H9 (cell line): ENCODE measurements around the gene PRR36. TPM values are rescaled to one million over a fixed set of nuclear protein-coding genes. Genes with fewer than 3 reads are reported as not detected.

Source experiments
- DNase-seq: peaks from one replicate; pipeline ENCODE4 v3.0.0-alpha.2; 2017
- H2AFZ ChIP-seq: one replicate; pipeline ENCODE4 v1.6.1; 2013; ENCODE audit warnings: mild to moderate bottlenecking, low read length, control low read depth, moderate library complexity
- H2AK5ac ChIP-seq: 2 replicates; pipeline ENCODE4 v1.6.1; 2013; ENCODE audit warnings: low read length, control low read depth, mixed read lengths; ENCODE audit not compliant: insufficient read length
- H2BK120ac ChIP-seq: one replicate; pipeline ENCODE4 v1.6.1; 2013; ENCODE audit warnings: low read depth, mild to moderate bottlenecking, low read length, control low read depth, inconsistent platforms; ENCODE audit not compliant: poor library complexity, severe bottlenecking
- H2BK12ac ChIP-seq: 2 replicates; pipeline ENCODE4 v1.6.1; 2013; ENCODE audit warnings: low read length, control low read depth, mixed read lengths, low read depth; ENCODE audit not compliant: insufficient read length
- H2BK15ac ChIP-seq: 2 replicates; pipeline ENCODE4 v1.6.1; 2013; ENCODE audit warnings: low read depth, low read length, control low read depth
- H2BK20ac ChIP-seq: one replicate; pipeline ENCODE4 v1.6.1; 2013; ENCODE audit warnings: low read depth, mild to moderate bottlenecking, low read length, control low read depth, inconsistent platforms; ENCODE audit not compliant: poor library complexity, severe bottlenecking
- H2BK5ac ChIP-seq: 2 replicates; pipeline ENCODE4 v1.6.1; 2013; ENCODE audit warnings: low read length, control low read depth, mixed read lengths; ENCODE audit not compliant: insufficient read length
- H3K14ac ChIP-seq: 2 replicates; pipeline ENCODE4 v1.6.1; 2013; ENCODE audit warnings: low read length, control low read depth; ENCODE audit not compliant: insufficient read depth
- H3K18ac ChIP-seq: 2 replicates; pipeline ENCODE4 v1.6.1; 2013; ENCODE audit warnings: low read depth, mild to moderate bottlenecking, mixed read lengths, low read length, control low read depth; ENCODE audit not compliant: insufficient read length
- H3K23ac ChIP-seq: 2 replicates; pipeline ENCODE4 v1.6.1; 2013; ENCODE audit warnings: low read length, control low read depth, mixed read lengths, low read depth; ENCODE audit not compliant: insufficient read length
- H3K23me2 ChIP-seq: 2 replicates; pipeline ENCODE4 v1.6.1; 2013; ENCODE audit warnings: low read depth, mild to moderate bottlenecking, mixed read lengths, low read length, control low read depth; ENCODE audit not compliant: insufficient read length, poor library complexity, severe bottlenecking
- H3K27ac ChIP-seq: 2 replicates; pipeline ENCODE4 v1.5.1; 2013; ENCODE audit warnings: low read length, control low read depth, mixed read lengths, low read depth; ENCODE audit not compliant: insufficient read length
- H3K27me3 ChIP-seq: 2 replicates; pipeline ENCODE4 v1.6.1; 2013; ENCODE audit warnings: low read length, control low read depth, inconsistent platforms; ENCODE audit not compliant: insufficient read depth
- H3K4ac ChIP-seq: 2 replicates; pipeline ENCODE4 v1.6.1; 2013; ENCODE audit warnings: low read depth, mild to moderate bottlenecking, control low read depth, inconsistent platforms, low read length, moderate library complexity
- H3K4me1 ChIP-seq: 2 replicates; pipeline ENCODE4 v1.6.1; 2013; ENCODE audit warnings: low read length, control low read depth, inconsistent platforms; ENCODE audit not compliant: insufficient read depth
- H3K4me2 ChIP-seq: 2 replicates; pipeline ENCODE4 v1.6.1; 2013; ENCODE audit warnings: low read length, control low read depth, mixed read lengths; ENCODE audit not compliant: insufficient read length, insufficient read depth
- H3K56ac ChIP-seq: 2 replicates; pipeline ENCODE4 v1.6.1; 2013; ENCODE audit warnings: low read depth, mild to moderate bottlenecking, mixed read lengths, low read length, control low read depth; ENCODE audit not compliant: insufficient read length
- H3K79me1 ChIP-seq: 2 replicates; pipeline ENCODE4 v1.6.1; 2013; ENCODE audit warnings: low read depth, mild to moderate bottlenecking, moderate library complexity, low read length, control low read depth, inconsistent platforms; ENCODE audit not compliant: insufficient read depth, poor library complexity, severe bottlenecking
- H3K79me2 ChIP-seq: 2 replicates; pipeline ENCODE4 v1.6.1; 2013; ENCODE audit warnings: low read length, control low read depth, inconsistent platforms; ENCODE audit not compliant: insufficient read depth
- H3K9ac ChIP-seq: 2 replicates; pipeline ENCODE4 v1.6.1; 2013; ENCODE audit warnings: low read length, control low read depth, mixed read lengths; ENCODE audit not compliant: insufficient read length; ENCODE audit errors: extremely low read depth
- H3K9me3 ChIP-seq: one replicate; pipeline ENCODE4 v1.6.1; 2013; ENCODE audit warnings: low read depth, low read length, inconsistent platforms; ENCODE audit not compliant: control insufficient read depth
- H3T11ph ChIP-seq: one replicate; pipeline ENCODE4 v1.6.1; 2013; ENCODE audit warnings: mild to moderate bottlenecking, low read length, control low read depth, inconsistent platforms
- H4K20me1 ChIP-seq: one replicate; pipeline ENCODE4 v1.6.1; 2013; ENCODE audit not compliant: control insufficient read depth, insufficient read length, insufficient read depth
- H4K5ac ChIP-seq: 2 replicates; pipeline ENCODE4 v1.6.1; 2013; ENCODE audit warnings: low read depth, mild to moderate bottlenecking, mixed read lengths, low read length, control low read depth; ENCODE audit not compliant: insufficient read length
- H4K8ac ChIP-seq: replicated peaks from 2 replicates; pipeline ENCODE4 v1.6.1; 2013; ENCODE audit warnings: low read length, control low read depth, mixed read lengths, low read depth; ENCODE audit not compliant: insufficient read length
- H4K91ac ChIP-seq: 2 replicates; pipeline ENCODE4 v1.6.1; 2013; ENCODE audit warnings: low read depth, mild to moderate bottlenecking, moderate library complexity, mixed read lengths, low read length, control low read depth; ENCODE audit not compliant: insufficient read length
- H3K27ac Mint-ChIP-seq, 3 experiments: 2 replicates in 2 of 3; 3 replicates in 1 of 3; pipeline ENCODE4 v1.8.0; 2020 to 2021; ENCODE audit warnings: mixed read lengths in 3 of 3, mild to moderate bottlenecking in 1 of 3, moderate library complexity in 1 of 3
- H3K27me3 Mint-ChIP-seq: 2 replicates; pipeline ENCODE4 v1.8.0; 2021; ENCODE audit warnings: low read depth, mild to moderate bottlenecking, moderate library complexity, mixed read lengths
- H3K36me3 Mint-ChIP-seq, 3 experiments: 2 replicates in 2 of 3; 3 replicates in 1 of 3; pipeline ENCODE4 v1.8.0; 2020 to 2021; ENCODE audit warnings: low read depth in 3 of 3, mixed read lengths in 3 of 3; ENCODE audit not compliant: insufficient read depth in 1 of 3
- H3K4me1 Mint-ChIP-seq, 2 experiments: 2 replicates each; pipeline ENCODE4 v1.8.0; 2020; ENCODE audit warnings: mixed read lengths in 2 of 2
- H3K4me3 Mint-ChIP-seq, 2 experiments: 2 replicates in 1 of 2; 3 replicates in 1 of 2; pipeline ENCODE4 v1.8.0; 2020 to 2021; ENCODE audit warnings: mild to moderate bottlenecking in 2 of 2, mixed read lengths in 2 of 2, moderate library complexity in 1 of 2
- H3K9me3 Mint-ChIP-seq, 2 experiments: 2 replicates in 1 of 2; 3 replicates in 1 of 2; pipeline ENCODE4 v1.8.0; 2020; ENCODE audit warnings: mild to moderate bottlenecking in 2 of 2, mixed read lengths in 2 of 2, moderate library complexity in 1 of 2
- WGBS: extraction: QIAGEN DNeasy Blood & Tissue Kit; methylation state at CpG from one replicate; pipeline ENCODE4 v1.1.7; 2013; ENCODE audit warnings: missing lambda C conversion rate, low lambda C conversion rate, mixed read lengths; ENCODE audit not compliant: insufficient read length; ENCODE audit errors: extremely low coverage; 5-methylcytosine and 5-hydroxymethylcytosine counted together
- total RNA-seq: library from RNA; stranded (reverse); gene quantifications from 2 replicates; pipeline ENCODE4 v1.2.1, GENCODE V29; 2021
- TF ChIP-seq, protein P1 (sequence below): fragments of 200-600 bp; sonication (generic); conservative IDR thresholded peaks from 3 replicates; pipeline ENCODE4 v1.8.0; 2021; ENCODE audit warnings: antibody characterized with exemption, mild to moderate bottlenecking

PRR36 gene
- total RNA-seq, 1 experiment from 2014 or later, result 20.4 TPM

DNA sequence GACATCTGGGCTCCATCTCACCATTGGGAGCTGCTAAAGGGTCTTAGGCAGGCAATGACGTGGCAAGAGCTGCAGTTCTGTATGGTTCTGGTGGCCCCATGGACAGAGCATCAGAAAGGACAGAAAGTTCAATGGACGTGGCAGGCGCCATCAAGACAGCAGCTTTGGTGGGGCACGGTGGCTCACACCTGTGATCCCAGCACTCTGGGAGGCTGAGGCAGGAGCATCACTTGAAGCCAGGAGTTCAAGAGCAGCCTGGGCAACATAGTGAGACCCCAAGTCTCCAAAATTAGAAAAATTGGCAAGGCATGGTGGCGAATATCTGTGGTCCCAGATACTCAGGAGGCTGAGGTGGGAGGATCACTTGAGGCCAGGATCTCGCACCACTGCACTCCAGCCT, 34.7 kb downstream of the PRR36 start:
- TF ChIP-seq, protein P1, sequence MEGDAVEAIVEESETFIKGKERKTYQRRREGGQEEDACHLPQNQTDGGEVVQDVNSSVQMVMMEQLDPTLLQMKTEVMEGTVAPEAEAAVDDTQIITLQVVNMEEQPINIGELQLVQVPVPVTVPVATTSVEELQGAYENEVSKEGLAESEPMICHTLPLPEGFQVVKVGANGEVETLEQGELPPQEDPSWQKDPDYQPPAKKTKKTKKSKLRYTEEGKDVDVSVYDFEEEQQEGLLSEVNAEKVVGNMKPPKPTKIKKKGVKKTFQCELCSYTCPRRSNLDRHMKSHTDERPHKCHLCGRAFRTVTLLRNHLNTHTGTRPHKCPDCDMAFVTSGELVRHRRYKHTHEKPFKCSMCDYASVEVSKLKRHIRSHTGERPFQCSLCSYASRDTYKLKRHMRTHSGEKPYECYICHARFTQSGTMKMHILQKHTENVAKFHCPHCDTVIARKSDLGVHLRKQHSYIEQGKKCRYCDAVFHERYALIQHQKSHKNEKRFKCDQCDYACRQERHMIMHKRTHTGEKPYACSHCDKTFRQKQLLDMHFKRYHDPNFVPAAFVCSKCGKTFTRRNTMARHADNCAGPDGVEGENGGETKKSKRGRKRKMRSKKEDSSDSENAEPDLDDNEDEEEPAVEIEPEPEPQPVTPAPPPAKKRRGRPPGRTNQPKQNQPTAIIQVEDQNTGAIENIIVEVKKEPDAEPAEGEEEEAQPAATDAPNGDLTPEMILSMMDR, result no peak
- H3K4me1 ChIP-seq, result no peaks in the 10 kb centered on the region

More for the DNA sequence above, 34.7 kb downstream of the PRR36 start:
- H3K27me3 Mint-ChIP-seq, result peaks cover 43% of the 10 kb centered on the region
- Histone ChIP-seq H4K8ac (no peak overlapping the region), H2BK20ac (no peak overlapping the region), H2BK15ac (no peak overlapping the region), H3K18ac (no peak overlapping the region), H4K5ac (no peak overlapping the region), H2BK12ac (no peak overlapping the region), H3K27me3 (no peaks in the 10 kb centered on the region), H3K23ac (no peak overlapping the region), H2BK120ac (no peak overlapping the region), H3K4ac (no peak overlapping the region), H3T11ph (no peak overlapping the region), H4K91ac (no peak overlapping the region), H3K56ac (no peak overlapping the region), H2AK5ac (no peak overlapping the region), H3K14ac (no peak overlapping the region), H4K20me1 (peaks cover 5% of the 10 kb centered on the region), H3K79me2 (no peaks in the 10 kb centered on the region), H3K23me2 (no peaks in the 10 kb centered on the region), H3K79me1 (no peaks in the 10 kb centered on the region), H3K9me3 (no peaks in the 10 kb centered on the region), H3K9ac (no peak overlapping the region), H3K4me2 (no peak overlapping the region), H2AFZ (no peak overlapping the region), H3K27ac (no peak overlapping the region), H2BK5ac (no peak overlapping the region)
- H3K27ac Mint-ChIP-seq, result no peak overlapping the region; a peak in 1 of 7 replicates
- no peaks in the 10 kb centered on the region for H3K4me1 Mint-ChIP-seq
- DNase-seq, result no peak
- WGBS, result no CpG with 5 or more reads among the region's 6 CpGs
- no peaks in the 10 kb centered on the region for H3K36me3 Mint-ChIP-seq
- H3K4me3 Mint-ChIP-seq, result no peak overlapping the region
- peaks cover 0 to 3% of the 10 kb centered on the region in 2 experiments; a peak in 1 of 5 replicates for H3K9me3 Mint-ChIP-seq
